Measurements from ENCODE around the gene GADD45GIP1. TPM values are rescaled to one million over a fixed set of nuclear protein-coding genes. Genes with fewer than 3 reads are reported as not detected.

The GADD45GIP1 gene
- total and polyA plus RNA-seq, 2 donors (not counting 1 experiment from before 2014, with no cell fraction given), result 19.5 to 19.7 TPM

GRCh38 chr19:12995596-12996405 is 38.8 kb upstream of the GADD45GIP1 start:
- Histone ChIP-seq H3K79me2 (ENCODE audit: control insufficient read depth, insufficient read depth, low read length) (peaks cover 50% of the 10 kb centered on the region), H3K36me3 (ENCODE audit: control insufficient read depth, insufficient read depth, low read length) (peaks cover 10% of the 10 kb centered on the region), H3K9me3 (ENCODE audit: control insufficient read depth, insufficient read depth, low read depth, low read length) (no peaks in the 10 kb centered on the region), H2AFZ (ENCODE audit: low read length) (no peak overlapping the region), H3K9ac (ENCODE audit: insufficient read depth, low read length) (peak overlapping the region; percentile 89), H3K27ac (ENCODE audit: insufficient read depth, low read length) (peak overlapping the region; percentile 90), H3K4me1 (ENCODE audit: control insufficient read depth, extremely low read depth, insufficient read depth, low read length) (peaks cover 5% of the 10 kb centered on the region), H3K27me3 (ENCODE audit: control insufficient read depth, insufficient read depth, low read length) (no peaks in the 10 kb centered on the region), H4K20me1 (ENCODE audit: control insufficient read depth, extremely low read depth, insufficient read depth, low read length) (no peaks in the 10 kb centered on the region), H3K4me3 (replicated peaks in 1 of 4; ENCODE audit: control extremely low read depth in 1 of 4, insufficient read depth in 1 of 4, low read depth in 3 of 4, low read length in 4 of 4) (peak overlapping the region; percentile 53 to 95 (median 76)), H3K4me2 (ENCODE audit: extremely low read depth, insufficient read depth, low read length) (peak overlapping the region; percentile 8)
- peak in 1 of 2 donors; percentile 36 for DNase-seq (ENCODE audit: low read depth in 2 of 2)
- TF ChIP-seq EZH2 (IDR thresholded peaks at IDR 0.05; ENCODE audit: low read length, missing control alignments), result no peak
- TF ChIP-seq CTCF (conservative IDR thresholded peaks at IDR 0.05 in 1 of 2, IDR thresholded peaks at IDR 0.05 in 1 of 2; ENCODE audit: low read depth in 1 of 2, low read length in 2 of 2), result no peak

- peak; percentile 59 to 60 for DNase-seq (ENCODE audit: low read depth in 2 of 2)
- H3K79me2 ChIP-seq (ENCODE audit: control insufficient read depth, insufficient read depth, low read length), result peaks cover 41% of the 10 kb centered on the region
- H3K36me3 ChIP-seq (ENCODE audit: control insufficient read depth, insufficient read depth, low read length), result peaks cover 10% of the 10 kb centered on the region
- no peaks in the 10 kb centered on the region for H4K20me1 ChIP-seq (ENCODE audit: control insufficient read depth, extremely low read depth, insufficient read depth, low read length)
- peak within 1 kb of the TSS; percentile 96 for H3K4me2 ChIP-seq (ENCODE audit: extremely low read depth, insufficient read depth, low read length)
- peaks cover 3% of the 10 kb centered on the region for H3K4me1 ChIP-seq (ENCODE audit: control insufficient read depth, extremely low read depth, insufficient read depth, low read length)
- TF ChIP-seq EZH2 (IDR thresholded peaks at IDR 0.05; ENCODE audit: low read length, missing control alignments) (no peak), CTCF (conservative IDR thresholded peaks at IDR 0.05 in 1 of 2, IDR thresholded peaks at IDR 0.05 in 1 of 2; ENCODE audit: low read depth in 1 of 2, low read length in 2 of 2) (no peak)
- H3K27ac ChIP-seq (ENCODE audit: insufficient read depth, low read length), result peak within 1 kb of the TSS; percentile 90
- peak within 1 kb of the TSS; percentile 89 for H3K9ac ChIP-seq (ENCODE audit: insufficient read depth, low read length)
- no peaks in the 10 kb centered on the region for H3K9me3 ChIP-seq (ENCODE audit: control insufficient read depth, insufficient read depth, low read depth, low read length)
- peak within 1 kb of the TSS; percentile 85 for H2AFZ ChIP-seq (ENCODE audit: low read length)
- peak within 1 kb of the TSS; percentile 53 to 95 (median 76) for H3K4me3 ChIP-seq (replicated peaks in 1 of 4; ENCODE audit: control extremely low read depth in 1 of 4, insufficient read depth in 1 of 4, low read depth in 3 of 4, low read length in 4 of 4)
- H3K27me3 ChIP-seq (ENCODE audit: control insufficient read depth, insufficient read depth, low read length), result no peaks in the 10 kb centered on the region
These were observed 37.9 kb upstream of the GADD45GIP1 start, which contains the start of gene NFIX for GRCh38 chr19:12994701-12995595. NFIX (plus strand) TSS chr19:12995475; CDS start chr19:12995838, 363 bp downstream.

GRCh38 chr19:12993562-12993961 is 36.5 kb upstream of the GADD45GIP1 start:
- no peaks in the 10 kb centered on the region for H3K27me3 ChIP-seq (ENCODE audit: control insufficient read depth, insufficient read depth, low read length)
- H2AFZ ChIP-seq (ENCODE audit: low read length), result no peak overlapping the region
- H3K4me3 ChIP-seq (replicated peaks in 1 of 4; ENCODE audit: control extremely low read depth in 1 of 4, insufficient read depth in 1 of 4, low read depth in 3 of 4, low read length in 4 of 4), result no peak overlapping the region
- H3K9ac ChIP-seq (ENCODE audit: insufficient read depth, low read length), result no peak overlapping the region
- DNase-seq (ENCODE audit: low read depth in 2 of 2), result no peak
- no peaks in the 10 kb centered on the region for H4K20me1 ChIP-seq (ENCODE audit: control insufficient read depth, extremely low read depth, insufficient read depth, low read length)
- H3K79me2 ChIP-seq (ENCODE audit: control insufficient read depth, insufficient read depth, low read length), result peaks cover 28% of the 10 kb centered on the region
- H3K27ac ChIP-seq (ENCODE audit: insufficient read depth, low read length), result no peak overlapping the region
- TF ChIP-seq EZH2 (IDR thresholded peaks at IDR 0.05; ENCODE audit: low read length, missing control alignments), result no peak
- TF ChIP-seq CTCF (conservative IDR thresholded peaks at IDR 0.05 in 1 of 2, IDR thresholded peaks at IDR 0.05 in 1 of 2; ENCODE audit: low read depth in 1 of 2, low read length in 2 of 2), result no peak
- H3K4me2 ChIP-seq (ENCODE audit: extremely low read depth, insufficient read depth, low read length), result no peak overlapping the region
- peaks cover 2% of the 10 kb centered on the region for H3K36me3 ChIP-seq (ENCODE audit: control insufficient read depth, insufficient read depth, low read length)
- peaks cover 3% of the 10 kb centered on the region for H3K4me1 ChIP-seq (ENCODE audit: control insufficient read depth, extremely low read depth, insufficient read depth, low read length)
- H3K9me3 ChIP-seq (ENCODE audit: control insufficient read depth, insufficient read depth, low read depth, low read length), result no peaks in the 10 kb centered on the region
